ENCODE measurements around the gene MRPS6. TPM values are rescaled to one million over a fixed set of nuclear protein-coding genes. Genes with fewer than 3 reads are reported as not detected.

The MRPS6 gene
- total and polyA plus RNA-seq, 2 of the 4 experiments (the other 2 are of a cell fraction) = 7.5 to 35.1 TPM

- Histone ChIP-seq H3K14ac (replicated peaks; ENCODE audit: low read depth, low read length) (no peak overlapping the region), H4K8ac (ENCODE audit: low read depth in 2 of 2, low read length in 2 of 2) (no peak overlapping the region), H3K27me3 (ENCODE audit: control insufficient read depth, insufficient read depth, low read length) (no peaks in the 10 kb centered on the region), H2AK9ac (replicated peaks; ENCODE audit: low read depth, low read length, poor library complexity) (no peak overlapping the region), H3K9ac (ENCODE audit: low read depth, low read length) (no peak overlapping the region), H3K36me3 (ENCODE audit: control insufficient read depth, insufficient read depth, low read length) (peaks cover 3% of the 10 kb centered on the region), H3K23ac (ENCODE audit: low read depth, low read length) (no peak overlapping the region), H2AK5ac (ENCODE audit: low read depth, low read length) (no peak overlapping the region), H3K4me2 (ENCODE audit: low read depth, low read length) (no peak overlapping the region), H3K4me3 (ENCODE audit: insufficient read depth, low read depth, low read length) (no peak overlapping the region), H3K9me1 (ENCODE audit: insufficient read depth, low read length) (peaks cover 3% of the 10 kb centered on the region), H2BK20ac (ENCODE audit: low read depth, low read length) (no peak overlapping the region), H3K79me1 (ENCODE audit: low read depth in 1 of 2, low read length in 2 of 2) (peaks cover 44 to 80% of the 10 kb centered on the region in 2 experiments), H2BK15ac (ENCODE audit: low read depth, low read length) (no peak overlapping the region), H2BK5ac (ENCODE audit: low read depth, low read length, poor library complexity, severe bottlenecking) (no peak overlapping the region), H3K4ac (ENCODE audit: low read depth, low read length) (no peak overlapping the region), H3K9me3 (ENCODE audit: control insufficient read depth, insufficient read depth, low read length) (no peaks in the 10 kb centered on the region), H3K27ac (ENCODE audit: insufficient read depth, low read length) (no peak overlapping the region), H2BK120ac (ENCODE audit: low read depth, low read length) (no peak overlapping the region), H3K4me1 (ENCODE audit: control insufficient read depth, insufficient read depth, low read length) (peaks cover 3% of the 10 kb centered on the region), H2AFZ (replicated peaks; ENCODE audit: low read length, poor library complexity) (no peak overlapping the region), H4K5ac (ENCODE audit: low read depth, low read length) (no peak overlapping the region), H3K56ac (ENCODE audit: extremely low read depth, insufficient read depth, low read length) (no peak overlapping the region), H4K20me1 (ENCODE audit: insufficient read depth, low read length) (peaks cover 19% of the 10 kb centered on the region), H3K18ac (ENCODE audit: low read depth, low read length) (no peak overlapping the region), H4K91ac (ENCODE audit: insufficient read depth, low read depth, low read length) (no peak overlapping the region)
- CTCF ChIA-PET = no interaction called here
- POLR2A ChIA-PET (ENCODE audit: unreplicated experiment) = no interaction called here
- dilution Hi-C loops (cut with HindIII; ENCODE audit: low sequenced_read_pairs, unreplicated experiment) = no loop called here
- TF ChIP-seq MAFK (IDR thresholded peaks at IDR 0.05; ENCODE audit: low read depth, low read length) (no peak), RFX5 (IDR thresholded peaks at IDR 0.05; ENCODE audit: low read depth, low read length) (no peak), POLR2A (IDR thresholded peaks at IDR 0.05; ENCODE audit: low read depth, low read length) (no peak), NFE2L2 (IDR thresholded peaks at IDR 0.05; ENCODE audit: low read depth, low read length) (no peak), RCOR1 (IDR thresholded peaks at IDR 0.05; ENCODE audit: insufficient replicate concordance, low read length) (no peak), CEBPB (IDR thresholded peaks at IDR 0.05; ENCODE audit: low read depth, low read length) (no peak), CHD1 (IDR thresholded peaks at IDR 0.05; ENCODE audit: low read depth, low read length) (no peak), SMC3 (IDR thresholded peaks at IDR 0.05; ENCODE audit: low read depth, low read length) (no peak), CTCF (conservative IDR thresholded peaks at IDR 0.05; ENCODE audit: low read depth, low read length) (no peak), RAD21 (IDR thresholded peaks at IDR 0.05; ENCODE audit: low read length) (no peak), MAZ (IDR thresholded peaks at IDR 0.05; ENCODE audit: borderline replicate concordance, low read depth, low read length) (no peak), BHLHE40 (IDR thresholded peaks at IDR 0.05; ENCODE audit: low read depth, low read length) (no peak), MXI1 (IDR thresholded peaks at IDR 0.05; ENCODE audit: borderline replicate concordance, low read depth, low read length) (no peak), FOS (IDR thresholded peaks at IDR 0.05; ENCODE audit: low read depth, low read length) (no peak)
- TF ChIP-seq, protein P1, sequence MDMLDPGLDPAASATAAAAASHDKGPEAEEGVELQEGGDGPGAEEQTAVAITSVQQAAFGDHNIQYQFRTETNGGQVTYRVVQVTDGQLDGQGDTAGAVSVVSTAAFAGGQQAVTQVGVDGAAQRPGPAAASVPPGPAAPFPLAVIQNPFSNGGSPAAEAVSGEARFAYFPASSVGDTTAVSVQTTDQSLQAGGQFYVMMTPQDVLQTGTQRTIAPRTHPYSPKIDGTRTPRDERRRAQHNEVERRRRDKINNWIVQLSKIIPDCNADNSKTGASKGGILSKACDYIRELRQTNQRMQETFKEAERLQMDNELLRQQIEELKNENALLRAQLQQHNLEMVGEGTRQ (IDR thresholded peaks at IDR 0.05; ENCODE audit: low read depth, low read length) = no peak
- TF ChIP-seq, protein P2, sequence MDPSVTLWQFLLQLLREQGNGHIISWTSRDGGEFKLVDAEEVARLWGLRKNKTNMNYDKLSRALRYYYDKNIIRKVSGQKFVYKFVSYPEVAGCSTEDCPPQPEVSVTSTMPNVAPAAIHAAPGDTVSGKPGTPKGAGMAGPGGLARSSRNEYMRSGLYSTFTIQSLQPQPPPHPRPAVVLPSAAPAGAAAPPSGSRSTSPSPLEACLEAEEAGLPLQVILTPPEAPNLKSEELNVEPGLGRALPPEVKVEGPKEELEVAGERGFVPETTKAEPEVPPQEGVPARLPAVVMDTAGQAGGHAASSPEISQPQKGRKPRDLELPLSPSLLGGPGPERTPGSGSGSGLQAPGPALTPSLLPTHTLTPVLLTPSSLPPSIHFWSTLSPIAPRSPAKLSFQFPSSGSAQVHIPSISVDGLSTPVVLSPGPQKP (IDR thresholded peaks at IDR 0.05; ENCODE audit: borderline replicate concordance, low read depth, low read length) = no peak
- no TSS peak for BruUV-seq (replicated peaks)
- DNase-seq (no peak), ATAC-seq (ENCODE audit: low read depth) (no peak)
- WGBS, 2 experiments (ENCODE audit: extremely low coverage in 2 of 2, insufficient read length in 1 of 2) = no CpG with 5 or more reads among the region's 2 CpGs
- intact Hi-C loops (cut with micrococcal nuclease) = no loop called here
- in situ Hi-C loops (cut with MboI; ENCODE audit: low sequenced_read_pairs) = no loop called here
These were observed 11.8 kb downstream of the MRPS6 start for GRCh38 chr21:34085129-34085528.
